HL-60 (cell line): ENCODE measurements around the gene BACE1.

Experiments used
- REST ChIP-seq: IDR thresholded peaks from 2 replicates; pipeline ENCODE4 v1.6.1; 2012; ENCODE audit warnings: low read depth; ENCODE audit not compliant: insufficient replicate concordance
- SPI1 ChIP-seq: IDR thresholded peaks from 2 replicates; pipeline ENCODE4 v1.6.1; 2012; ENCODE audit warnings: low read depth, mild to moderate bottlenecking, borderline replicate concordance
- TF ChIP-seq, protein P1 (sequence below): IDR thresholded peaks from one replicate; pipeline ENCODE4 v1.5.1; 2011; ENCODE audit warnings: low read length, control low read depth, inconsistent platforms; ENCODE audit not compliant: insufficient read depth

DNA sequence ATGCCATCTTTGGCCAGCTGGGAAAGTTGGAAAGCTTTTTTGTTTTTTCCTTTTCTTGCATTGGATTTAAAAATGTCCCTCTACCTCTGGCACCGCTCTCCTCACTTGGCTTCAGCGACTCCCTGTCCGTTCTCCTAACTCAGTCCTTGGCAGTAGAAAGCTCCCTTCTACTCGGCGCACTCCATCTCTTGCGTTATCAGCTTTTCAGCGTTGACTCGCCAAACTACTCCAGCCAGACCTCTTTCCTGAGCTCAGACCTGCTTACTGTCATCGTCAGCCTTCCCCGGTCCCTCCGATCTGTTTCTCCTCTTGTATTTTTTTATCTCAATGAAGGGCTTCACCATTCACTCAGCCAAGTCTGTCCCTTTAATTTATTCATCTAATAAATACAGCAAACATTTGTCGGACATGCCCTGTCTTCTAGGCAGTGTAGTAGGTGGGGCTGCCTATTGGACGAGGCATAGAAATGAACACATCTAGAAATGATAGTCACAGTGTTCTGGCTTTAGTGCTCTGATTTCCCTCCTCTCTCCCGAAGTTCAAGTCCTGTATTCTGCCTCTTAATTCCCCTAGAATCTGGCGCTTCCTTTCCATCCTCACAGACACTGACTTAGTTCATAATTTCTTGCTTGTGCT, 12.4 kb upstream of the BACE1 start:
- TF ChIP-seq REST (no peak), SPI1 (no peak)
- TF ChIP-seq, protein P1, sequence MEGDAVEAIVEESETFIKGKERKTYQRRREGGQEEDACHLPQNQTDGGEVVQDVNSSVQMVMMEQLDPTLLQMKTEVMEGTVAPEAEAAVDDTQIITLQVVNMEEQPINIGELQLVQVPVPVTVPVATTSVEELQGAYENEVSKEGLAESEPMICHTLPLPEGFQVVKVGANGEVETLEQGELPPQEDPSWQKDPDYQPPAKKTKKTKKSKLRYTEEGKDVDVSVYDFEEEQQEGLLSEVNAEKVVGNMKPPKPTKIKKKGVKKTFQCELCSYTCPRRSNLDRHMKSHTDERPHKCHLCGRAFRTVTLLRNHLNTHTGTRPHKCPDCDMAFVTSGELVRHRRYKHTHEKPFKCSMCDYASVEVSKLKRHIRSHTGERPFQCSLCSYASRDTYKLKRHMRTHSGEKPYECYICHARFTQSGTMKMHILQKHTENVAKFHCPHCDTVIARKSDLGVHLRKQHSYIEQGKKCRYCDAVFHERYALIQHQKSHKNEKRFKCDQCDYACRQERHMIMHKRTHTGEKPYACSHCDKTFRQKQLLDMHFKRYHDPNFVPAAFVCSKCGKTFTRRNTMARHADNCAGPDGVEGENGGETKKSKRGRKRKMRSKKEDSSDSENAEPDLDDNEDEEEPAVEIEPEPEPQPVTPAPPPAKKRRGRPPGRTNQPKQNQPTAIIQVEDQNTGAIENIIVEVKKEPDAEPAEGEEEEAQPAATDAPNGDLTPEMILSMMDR, result no peak
